Measurements from ENCODE around the gene KCND2. TPM values are rescaled to one million over a fixed set of nuclear protein-coding genes. Genes with fewer than 3 reads are reported as not detected.

Gene KCND2
- total RNA-seq, 1 donor from 2014 or later = 2.9 TPM

DNA sequence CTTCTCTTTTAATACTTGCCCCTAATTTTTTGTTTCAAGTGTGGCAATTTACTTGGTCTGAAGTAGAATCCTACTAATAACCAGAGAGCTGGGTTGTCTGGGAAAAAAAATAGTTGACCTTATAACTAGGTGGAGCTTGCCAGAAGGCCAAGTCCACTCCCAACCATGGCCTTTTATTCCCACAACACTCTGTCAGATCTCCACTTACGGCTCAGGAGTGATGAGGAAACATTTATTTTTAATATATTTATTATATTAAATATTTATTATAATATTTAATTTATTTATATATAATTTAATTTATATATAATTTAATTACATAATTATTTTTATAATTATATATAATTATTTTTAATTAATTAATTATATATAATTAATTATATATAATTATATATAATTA is 526.2 kb downstream of the KCND2 start:
- DNase-seq (ENCODE audit: low spot score) = no peak
